H1 (cell line): ENCODE measurements around the gene C20orf141. TPM values are rescaled to one million over a fixed set of nuclear protein-coding genes. Genes with fewer than 3 reads are reported as not detected.

Experiments
- CTCF ChIA-PET: fragments of 300-600 bp; sonication (Branson Sonifier 250); formaldehyde crosslinking; loops from one replicate; lab custom pipeline; 2021; ENCODE audit not compliant: partially characterized antibody; lab: Charles Lee
- POLR2A ChIA-PET: fragments of 300-600 bp; sonication (Branson Sonifier 250); formaldehyde crosslinking; loops from one replicate; lab custom pipeline; 2021; ENCODE audit warnings: inconsistent platforms; ENCODE audit not compliant: partially characterized antibody; lab: Charles Lee
- DNase-seq, 2 experiments: peaks; one replicate each; pipeline versions ENCODE4 v3.0.0 to v3.0.0-alpha.2; 2010 to 2022; ENCODE audit warnings: low spot score in 2 of 2, low read depth in 1 of 2, mixed read lengths in 1 of 2
- FAIRE-seq: peaks from 2 replicates; lab custom pipeline; 2011; peaks lifted over from hg19 to GRCh38; lab: Jason Lieb, UNC
- H2AFZ ChIP-seq: 2 replicates; pipeline ENCODE4 v1.8.1; 2012; ENCODE audit warnings: low read length, inconsistent platforms
- H2AK5ac ChIP-seq: 2 replicates; pipeline ENCODE4 v1.6.1; 2013; ENCODE audit warnings: low read depth, low read length
- H2BK120ac ChIP-seq: replicated peaks from 2 replicates; pipeline ENCODE3; 2013; ENCODE audit warnings: low read depth, low read length, inconsistent platforms
- H2BK12ac ChIP-seq: 2 replicates; pipeline ENCODE4 v1.6.1; 2013; ENCODE audit warnings: low read depth, low read length
- H2BK15ac ChIP-seq: 2 replicates; pipeline ENCODE4 v1.6.1; 2013; ENCODE audit warnings: low read length
- H2BK20ac ChIP-seq: 2 replicates; pipeline ENCODE4 v1.6.1; 2013; ENCODE audit warnings: low read length
- H2BK5ac ChIP-seq: 2 replicates; pipeline ENCODE4 v1.6.1; 2013; ENCODE audit warnings: low read depth, low read length
- H3K14ac ChIP-seq: 2 replicates; pipeline ENCODE4 v1.6.1; 2013; ENCODE audit warnings: inconsistent platforms; ENCODE audit not compliant: insufficient read length
- H3K18ac ChIP-seq: 2 replicates; pipeline ENCODE4 v1.6.1; 2013; ENCODE audit warnings: low read length; ENCODE audit errors: extremely low read depth
- H3K23ac ChIP-seq: 2 replicates; pipeline ENCODE4 v1.6.1; 2013; ENCODE audit warnings: inconsistent platforms; ENCODE audit not compliant: insufficient read length
- H3K23me2 ChIP-seq: 2 replicates; pipeline ENCODE4 v1.6.1; 2013; ENCODE audit warnings: low read depth, low read length
- H3K27ac ChIP-seq: 2 replicates; pipeline ENCODE4 v1.6.1; 2011; ENCODE audit warnings: low read depth, low read length, inconsistent platforms
- H3K27me3 ChIP-seq, 4 experiments: replicated peaks in 1 of 4; 1 replicate in 1 of 4; 2 replicates in 3 of 4; pipeline versions ENCODE4 v1.6.1 to v1.8.1; 2011 to 2013; ENCODE audit warnings: low read length in 3 of 4, mild to moderate bottlenecking in 3 of 4, inconsistent platforms in 2 of 4, mixed read lengths in 2 of 4, moderate library complexity in 1 of 4; ENCODE audit not compliant: control insufficient read depth in 3 of 4, insufficient read depth in 3 of 4; ENCODE audit errors: extremely low read depth in 1 of 4
- H3K36me3 ChIP-seq, 4 experiments: 2 replicates each; pipeline versions ENCODE4 v1.6.1 to v1.8.1; 2011 to 2013; ENCODE audit warnings: mild to moderate bottlenecking in 4 of 4, low read length in 3 of 4, moderate library complexity in 2 of 4, control low read depth in 1 of 4, inconsistent platforms in 1 of 4; ENCODE audit not compliant: insufficient read depth in 4 of 4, control insufficient read depth in 2 of 4
- H3K4ac ChIP-seq: replicated peaks from 2 replicates; pipeline ENCODE3; 2013; ENCODE audit warnings: low read length, low read depth, mixed read lengths, inconsistent platforms; ENCODE audit not compliant: insufficient read length
- H3K4me1 ChIP-seq, 4 experiments: replicated peaks in 1 of 4; 1 replicate in 1 of 4; 2 replicates in 3 of 4; pipeline versions ENCODE4 v1.6.1 to v1.8.1; 2011 to 2013; ENCODE audit warnings: low read length in 3 of 4, inconsistent platforms in 2 of 4, mixed read lengths in 1 of 4; ENCODE audit not compliant: insufficient read depth in 4 of 4, control insufficient read depth in 3 of 4
- H3K4me2 ChIP-seq, 2 experiments: 2 replicates each; pipeline versions ENCODE4 v1.6.1 to v1.8.1; 2011 to 2013; ENCODE audit warnings: low read depth in 2 of 2, low read length in 2 of 2, control low read depth in 1 of 2, inconsistent platforms in 1 of 2, mild to moderate bottlenecking in 1 of 2; ENCODE audit not compliant: insufficient read depth in 1 of 2
- H3K4me3 ChIP-seq, 4 experiments: fragments of 200-600, 300-600 bp in 1 of 4; sonication (generic), shearing (Covaris generic), sonication (Bioruptor Twin) in 1 of 4; 2 replicates each; pipeline versions ENCODE4 v1.5.1 to v1.8.1; 2011 to 2016; ENCODE audit warnings: low read length in 4 of 4, low read depth in 3 of 4, control low read depth in 2 of 4, inconsistent platforms in 2 of 4, mild to moderate bottlenecking in 2 of 4, mixed read lengths in 1 of 4, moderate library complexity in 1 of 4; ENCODE audit not compliant: insufficient read depth in 2 of 4; ENCODE audit errors: extremely low read depth in 1 of 4
- H3K56ac ChIP-seq: replicated peaks from 2 replicates; pipeline ENCODE3; 2013; ENCODE audit warnings: low read depth, mild to moderate bottlenecking, mixed read lengths, low read length, inconsistent platforms; ENCODE audit not compliant: insufficient read length
- H3K79me1 ChIP-seq: 2 replicates; pipeline ENCODE4 v1.6.1; 2013; ENCODE audit warnings: low read depth, low read length, control low read depth
- H3K79me2 ChIP-seq, 2 experiments: 2 replicates each; pipeline versions ENCODE4 v1.6.1 to v1.8.1; 2012 to 2013; ENCODE audit warnings: low read length in 2 of 2, mild to moderate bottlenecking in 2 of 2, inconsistent platforms in 1 of 2; ENCODE audit not compliant: insufficient read depth in 2 of 2, control insufficient read depth in 1 of 2
- H3K9ac ChIP-seq, 4 experiments: replicated peaks in 1 of 4; 1 replicate in 1 of 4; 2 replicates in 3 of 4; pipeline versions ENCODE4 v1.6.1 to v1.8.1; 2011 to 2013; ENCODE audit warnings: low read depth in 3 of 4, low read length in 3 of 4, control low read depth in 2 of 4, mild to moderate bottlenecking in 2 of 4, moderate library complexity in 2 of 4, inconsistent platforms in 1 of 4; ENCODE audit errors: extremely low read depth in 1 of 4
- H3K9me3 ChIP-seq, 2 experiments: 2 replicates each; pipeline versions ENCODE4 v1.6.1 to v1.8.1; 2012 to 2013; ENCODE audit warnings: mild to moderate bottlenecking in 2 of 2, moderate library complexity in 2 of 2, control low read depth in 1 of 2, inconsistent platforms in 1 of 2, low read depth in 1 of 2, low read length in 1 of 2, mixed read lengths in 1 of 2; ENCODE audit not compliant: insufficient read depth in 2 of 2
- H4K20me1 ChIP-seq, 2 experiments: replicated peaks in 1 of 2; 2 replicates each; pipeline versions ENCODE3 to v1.8.1; 2011 to 2013; ENCODE audit warnings: inconsistent platforms in 2 of 2, low read length in 2 of 2, mild to moderate bottlenecking in 1 of 2; ENCODE audit not compliant: insufficient read depth in 2 of 2, control insufficient read depth in 1 of 2
- H4K5ac ChIP-seq: 2 replicates; pipeline ENCODE4 v1.6.1; 2013; ENCODE audit warnings: low read length, low read depth, mixed read lengths, inconsistent platforms; ENCODE audit not compliant: insufficient read length
- H4K8ac ChIP-seq: 2 replicates; pipeline ENCODE4 v1.8.0; 2013; ENCODE audit warnings: mild to moderate bottlenecking, moderate library complexity, low read length, inconsistent platforms; ENCODE audit not compliant: insufficient read depth; ENCODE audit errors: extremely low read depth
- H4K91ac ChIP-seq: replicated peaks from 2 replicates; pipeline ENCODE3; 2013; ENCODE audit warnings: low read length, mixed read lengths, inconsistent platforms; ENCODE audit not compliant: insufficient read length
- CREB1 ChIP-seq: IDR thresholded peaks from 2 replicates; pipeline ENCODE4 v1.6.1; 2012; ENCODE audit warnings: inconsistent platforms
- CTBP2 ChIP-seq: IDR thresholded peaks from 2 replicates; pipeline ENCODE4 v1.7.0; 2011; ENCODE audit warnings: borderline replicate concordance, mild to moderate bottlenecking, moderate library complexity, mixed read lengths, low read length; ENCODE audit not compliant: insufficient read depth, insufficient read length
- EZH2 ChIP-seq: fragments of 200-600 bp; sonication (generic); IDR thresholded peaks from 2 replicates; pipeline ENCODE4 v1.7.1; 2012; ENCODE audit warnings: low read depth, mild to moderate bottlenecking, moderate library complexity, low read length, inconsistent platforms; ENCODE audit not compliant: severe bottlenecking
- HDAC2 ChIP-seq, 2 experiments: fragments of 300-600 bp in 1 of 2; sonication (generic) in 1 of 2; IDR thresholded peaks; 2 replicates each; pipeline ENCODE4 v1.6.1; 2011 to 2012; ENCODE audit warnings: low read depth in 2 of 2, low read length in 2 of 2, mild to moderate bottlenecking in 2 of 2, moderate library complexity in 2 of 2, borderline replicate concordance in 1 of 2, inconsistent platforms in 1 of 2
- JUND ChIP-seq: IDR thresholded peaks from 2 replicates; pipeline ENCODE4 v1.6.1; 2011; ENCODE audit warnings: mild to moderate bottlenecking, improper control_type of control experiment, low read length
- MAFK ChIP-seq: IDR thresholded peaks from 2 replicates; pipeline ENCODE4 v1.6.1; 2012; ENCODE audit warnings: low read depth, mild to moderate bottlenecking, improper control_type of control experiment, low read length
- NRF1 ChIP-seq: IDR thresholded peaks from 2 replicates; pipeline ENCODE4 v1.6.1; 2011; ENCODE audit warnings: mild to moderate bottlenecking, low read depth, low read length, improper control_type of control experiment
- POLR2A ChIP-seq, 2 experiments: IDR thresholded peaks; 1 replicate in 1 of 2; 2 replicates in 1 of 2; pipeline ENCODE4 v1.6.1; 2011; ENCODE audit warnings: low read depth in 2 of 2, low read length in 2 of 2, mild to moderate bottlenecking in 2 of 2; ENCODE audit errors: control extremely low read depth in 1 of 2
- RNF2 ChIP-seq: fragments of 200-900, 300-1000 bp; sonication (generic); IDR thresholded peaks from 2 replicates; pipeline ENCODE4 v1.7.1; 2016; ENCODE audit warnings: borderline replicate concordance, low read depth, mild to moderate bottlenecking, antibody characterized with exemption, low read length; ENCODE audit not compliant: poor library complexity, severe bottlenecking; ENCODE audit errors: missing control alignments
- YY1 ChIP-seq: IDR thresholded peaks from 2 replicates; pipeline ENCODE4 v1.6.1; 2011; ENCODE audit warnings: low read depth, mild to moderate bottlenecking, low read length
- WGBS, 2 experiments: shearing (Covaris generic) in 1 of 2; methylation state at CpG; one replicate each; pipeline versions ENCODE4 v1.1.6 to v1.1.7; 2013 to 2015; ENCODE audit warnings: low lambda C conversion rate in 2 of 2, mixed read lengths in 2 of 2, inconsistent platforms in 1 of 2, low coverage in 1 of 2, missing lambda C conversion rate in 1 of 2; ENCODE audit not compliant: insufficient replicate concordance in 2 of 2, insufficient coverage in 1 of 2, insufficient read length in 1 of 2; ENCODE audit errors: extremely low coverage in 1 of 2, missing lambda C conversion rate in 1 of 2; 5-methylcytosine and 5-hydroxymethylcytosine counted together
- polyA plus RNA-seq, 7 experiments: library from polyadenylated mRNA; depleted of rRNA in 3 of 7; stranded (reverse) in 5 of 7; unstranded in 2 of 7; fragments of >200 nt in 5 of 7; fragments of 200-250 nt in 2 of 7; gene quantifications; 1 replicate in 5 of 7; 2 replicates in 1 of 7; 4 replicates in 1 of 7; pipeline versions ENCODE4 v1.2.1 to v1.2.3, GENCODE V29; 2011 to 2013; ENCODE audit warnings: missing spikeins in 2 of 7, mixed read lengths in 2 of 7
- total RNA-seq: library from RNA; stranded (reverse); fragmentation: NEBNext Ultra II Directional; extraction: Animal tissue kit (Norgen Biotek cat#: 25700); gene quantifications from 2 replicates; pipeline ENCODE4 v1.2.1, GENCODE V29; 2021

The C20orf141 gene
- total and polyA plus RNA-seq, 2 of the 8 experiments (the other 6 are each of a cell fraction or from before 2014, with no cell fraction given) = not detected

DNA sequence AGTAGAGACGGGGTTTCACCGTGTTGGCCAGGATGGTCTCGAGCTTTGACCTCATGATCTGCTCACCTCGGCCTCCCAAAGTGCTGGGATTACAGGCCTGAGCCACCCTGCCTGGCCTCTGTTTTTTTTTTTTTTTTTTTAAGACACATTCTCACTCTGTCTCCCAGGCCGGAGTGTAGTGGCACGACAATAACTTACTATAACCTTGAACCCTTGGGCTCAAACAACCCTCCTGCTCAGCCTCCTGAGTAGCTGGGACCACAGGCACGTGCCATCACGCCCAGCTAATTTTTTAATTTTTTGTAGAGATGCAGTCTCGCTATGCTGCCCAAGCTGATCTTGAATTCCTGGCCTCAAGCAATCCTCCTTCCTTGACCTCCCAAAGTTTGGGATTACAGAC lies 41.0 kb upstream of the C20orf141 start:
- Histone ChIP-seq H3K14ac (no peak overlapping the region), H3K56ac (no peak overlapping the region), H4K20me1 (no peaks in the 10 kb centered on the region), H2BK15ac (no peak overlapping the region), H4K5ac (no peak overlapping the region), H2BK20ac (no peak overlapping the region), H3K79me1 (no peaks in the 10 kb centered on the region), H3K18ac (no peak overlapping the region), H3K27me3 (no peaks in the 10 kb centered on the region), H3K4me1 (peaks cover 0 to 3% (median 0%) of the 10 kb centered on the region in 4 experiments; a peak in 1 of 7 replicates), H3K27ac (no peak overlapping the region), H4K8ac (no peak overlapping the region), H3K36me3 (no peaks in the 10 kb centered on the region), H3K4me3 (no peak overlapping the region), H3K4ac (no peak overlapping the region), H3K9ac (no peak overlapping the region), H3K79me2 (no peaks in the 10 kb centered on the region), H3K4me2 (no peak overlapping the region), H3K23me2 (no peaks in the 10 kb centered on the region), H2AK5ac (no peak overlapping the region), H2BK12ac (no peak overlapping the region), H3K23ac (no peak overlapping the region), H2BK5ac (no peak overlapping the region), H4K91ac (no peak overlapping the region), H3K9me3 (no peaks in the 10 kb centered on the region; a peak in 1 of 4 replicates), H2BK120ac (no peak overlapping the region), H2AFZ (no peak overlapping the region)
- CTCF ChIA-PET = interaction anchor here (1.5 to 5.1 kb wide), 4 partner anchors 11 to 48 kb away, joined by 3 to 19 read pairs (median 5); no protein-coding TSS in a partner anchor
- DNase-seq = no peak
- TF ChIP-seq EZH2 = no peak
- TF ChIP-seq HDAC2 (IDR thresholded peaks at IDR 0.05; ENCODE audit: borderline replicate concordance in 1 of 2, low read depth in 2 of 2, low read length in 2 of 2) = no peak
- TF ChIP-seq YY1 = no peak
- no peak for TF ChIP-seq CREB1
- TF ChIP-seq JUND = no peak
- no peak for TF ChIP-seq MAFK
- TF ChIP-seq CTBP2 = no peak
- TF ChIP-seq RNF2 = no peak
- no peak for TF ChIP-seq NRF1
- TF ChIP-seq POLR2A (IDR thresholded peaks at IDR 0.05; ENCODE audit: control extremely low read depth in 1 of 2, low read depth in 2 of 2, low read length in 2 of 2) = no peak
- POLR2A ChIA-PET = interaction anchor here (0.7 to 0.8 kb wide), 2 partner anchors 25 to 121 kb away, joined by 3 to 4 read pairs; partner anchors contain the start of gene NOP56
- 89% methylated on average over 9 of the region's 9 CpGs; no CpG with 5 or more reads in 1 of the 2 experiments for WGBS, 2 experiments
- no peak for FAIRE-seq
